ENCODE results near the gene BSN.

- no peak for TF ChIP-seq POLR2AphosphoS5 (IDR thresholded peaks at IDR 0.05; ENCODE audit: low read depth, low read length)
- TF ChIP-seq POLR2A (IDR thresholded peaks at IDR 0.05; ENCODE audit: low read depth, low read length), result no peak
- no peak for TF ChIP-seq SPI1 (IDR thresholded peaks at IDR 0.05; ENCODE audit: low read depth, low read length)
- no peak for TF ChIP-seq TAF1 (IDR thresholded peaks at IDR 0.05; ENCODE audit: low read depth, low read length)
Measured at GRCh38 chr3:49652218-49652902, 98.1 kb downstream of the BSN start.

All from GM12891 (cell line).